GM18499 (cell line): ENCODE measurements around the gene GATD1.

ENCODE experiments used
- ATAC-seq: cut with Tn5 transposase; IDR thresholded peaks from one replicate; pipeline ENCODE4 v1.9.1; 2021; ENCODE audit warnings: moderate number of reproducible peaks; ENCODE audit not compliant: insufficient read depth, unreplicated experiment

Gene GATD1

GRCh38 chr11:729492-730074 is 47.7 kb downstream of the GATD1 start:
- ATAC-seq, result no peak

GRCh38 chr11:728901-729491 is 48.3 kb downstream of the GATD1 start:
- no peak for ATAC-seq

- ATAC-seq, result no peak
Observed at GRCh38 chr11:727859-728748, 49.2 kb downstream of the GATD1 start.

- no peak for ATAC-seq
Observed at GRCh38 chr11:727281-727701, 50.0 kb downstream of the GATD1 start.

GRCh38 chr11:726278-727220 is 50.7 kb downstream of the GATD1 start:
- no peak for ATAC-seq

GRCh38 chr11:725624-726202 is 51.6 kb downstream of the GATD1 start:
- ATAC-seq, result no peak

GRCh38 chr11:724778-725386 is 52.4 kb downstream of the GATD1 start:
- ATAC-seq, result no peak

GRCh38 chr11:724049-724777 is 53.1 kb downstream of the GATD1 start:
- no peak for ATAC-seq

GRCh38 chr11:723120-723883 is 54.0 kb downstream of the GATD1 start:
- ATAC-seq, result no peak

GRCh38 chr11:722346-722811 is 54.9 kb downstream of the GATD1 start:
- no peak for ATAC-seq

GRCh38 chr11:721741-722345 is 55.4 kb downstream of the GATD1 start:
- no peak for ATAC-seq

GRCh38 chr11:721247-721740 is 56.0 kb downstream of the GATD1 start:
- no peak for ATAC-seq

GRCh38 chr11:720642-721246 is 56.5 kb downstream of the GATD1 start:
- ATAC-seq, result no peak

- no peak for ATAC-seq
Observed at GRCh38 chr11:720017-720641, 57.2 kb downstream of the GATD1 start.

- ATAC-seq, result no peak
Observed at GRCh38 chr11:719214-720016, 57.9 kb downstream of the GATD1 start.
